IMR-90 (cell line): ENCODE measurements around the gene ALKBH2.

Source experiments
- BHLHE40 ChIP-seq: fragments of 150-350 bp; IDR thresholded peaks from 2 replicates; pipeline ENCODE4 v1.6.1; 2016; ENCODE audit warnings: mild to moderate bottlenecking, low read depth, low read length
- CEBPB ChIP-seq: IDR thresholded peaks from 2 replicates; pipeline ENCODE4 v1.6.1; 2012; ENCODE audit warnings: low read depth, low read length, improper control_type of control experiment
- CHD1 ChIP-seq: IDR thresholded peaks from 2 replicates; pipeline ENCODE4 v1.6.1; 2012; ENCODE audit warnings: low read depth, low read length, improper control_type of control experiment
- ELK1 ChIP-seq: fragments of 150-350 bp; IDR thresholded peaks from 2 replicates; pipeline ENCODE4 v1.6.1; 2016; ENCODE audit warnings: low read depth, mild to moderate bottlenecking, low read length, moderate library complexity, borderline replicate concordance
- MAFK ChIP-seq: IDR thresholded peaks from 2 replicates; pipeline ENCODE4 v1.6.1; 2012; ENCODE audit warnings: low read depth, low read length, improper control_type of control experiment
- NFE2L2 ChIP-seq: fragments of 150-350 bp; IDR thresholded peaks from 2 replicates; pipeline ENCODE4 v1.6.1; 2016; ENCODE audit warnings: low read depth, mild to moderate bottlenecking, low read length
- POLR2A ChIP-seq: IDR thresholded peaks from 2 replicates; pipeline ENCODE4 v1.6.1; 2012; ENCODE audit warnings: mild to moderate bottlenecking, low read depth, low read length
- RAD21 ChIP-seq: IDR thresholded peaks from 2 replicates; pipeline ENCODE4 v1.6.1; 2012; ENCODE audit warnings: low read length, improper control_type of control experiment
- RFX5 ChIP-seq: IDR thresholded peaks from 2 replicates; pipeline ENCODE4 v1.8.0; 2012; ENCODE audit warnings: low read depth, mild to moderate bottlenecking, low read length, moderate library complexity
- SMC3 ChIP-seq: fragments of 150-350 bp; IDR thresholded peaks from 2 replicates; pipeline ENCODE4 v1.6.1; 2016; ENCODE audit warnings: low read depth, mild to moderate bottlenecking, antibody characterized with exemption, low read length, moderate library complexity
- TF ChIP-seq, protein P1 (sequence below): conservative IDR thresholded peaks from 2 replicates; pipeline ENCODE4 v1.5.1; 2012; ENCODE audit warnings: mild to moderate bottlenecking, low read depth, low read length, improper control_type of control experiment
- TF ChIP-seq, protein P2 (sequence below): fragments of 150-350 bp; IDR thresholded peaks from 2 replicates; pipeline ENCODE4 v1.6.1; 2017; ENCODE audit warnings: mild to moderate bottlenecking, antibody characterized with exemption, low read length, low read depth

DNA sequence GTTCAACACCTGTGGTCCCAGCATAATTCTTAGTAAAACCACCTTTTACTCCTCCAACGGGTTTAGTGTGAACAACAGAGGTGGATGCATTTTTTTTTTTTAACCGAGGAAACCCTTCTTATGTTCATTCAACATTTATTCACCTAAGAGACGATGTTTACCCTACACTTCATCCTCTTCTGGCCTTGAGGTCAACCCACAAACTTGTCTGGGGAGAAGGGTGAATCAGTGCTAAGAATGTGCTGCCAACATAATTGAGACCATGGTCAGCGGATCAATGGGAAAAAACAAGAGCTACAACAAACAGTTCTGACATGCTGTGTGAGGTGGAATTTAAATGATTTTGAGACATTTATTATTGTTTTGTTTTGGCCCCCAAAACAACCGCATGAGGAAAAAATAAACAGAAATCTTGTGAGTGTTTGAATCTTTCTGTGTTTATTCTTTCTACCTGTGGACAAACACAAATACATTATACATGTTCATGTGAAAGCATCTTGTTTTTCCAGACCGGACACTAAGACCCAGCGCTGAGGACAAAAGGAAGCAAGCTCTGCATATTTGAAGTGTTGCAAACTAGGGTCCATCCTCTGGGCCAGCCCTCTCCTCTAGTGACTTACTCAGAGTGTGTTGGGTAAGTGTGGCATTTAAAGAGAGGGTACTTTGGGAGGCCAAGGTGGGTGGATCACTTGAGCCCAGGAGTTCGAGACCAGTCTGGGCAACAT is 46.0 kb downstream of the ALKBH2 start:
- TF ChIP-seq, protein P1, sequence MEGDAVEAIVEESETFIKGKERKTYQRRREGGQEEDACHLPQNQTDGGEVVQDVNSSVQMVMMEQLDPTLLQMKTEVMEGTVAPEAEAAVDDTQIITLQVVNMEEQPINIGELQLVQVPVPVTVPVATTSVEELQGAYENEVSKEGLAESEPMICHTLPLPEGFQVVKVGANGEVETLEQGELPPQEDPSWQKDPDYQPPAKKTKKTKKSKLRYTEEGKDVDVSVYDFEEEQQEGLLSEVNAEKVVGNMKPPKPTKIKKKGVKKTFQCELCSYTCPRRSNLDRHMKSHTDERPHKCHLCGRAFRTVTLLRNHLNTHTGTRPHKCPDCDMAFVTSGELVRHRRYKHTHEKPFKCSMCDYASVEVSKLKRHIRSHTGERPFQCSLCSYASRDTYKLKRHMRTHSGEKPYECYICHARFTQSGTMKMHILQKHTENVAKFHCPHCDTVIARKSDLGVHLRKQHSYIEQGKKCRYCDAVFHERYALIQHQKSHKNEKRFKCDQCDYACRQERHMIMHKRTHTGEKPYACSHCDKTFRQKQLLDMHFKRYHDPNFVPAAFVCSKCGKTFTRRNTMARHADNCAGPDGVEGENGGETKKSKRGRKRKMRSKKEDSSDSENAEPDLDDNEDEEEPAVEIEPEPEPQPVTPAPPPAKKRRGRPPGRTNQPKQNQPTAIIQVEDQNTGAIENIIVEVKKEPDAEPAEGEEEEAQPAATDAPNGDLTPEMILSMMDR, result no peak
- no peak for TF ChIP-seq ELK1
- no peak for TF ChIP-seq NFE2L2
- TF ChIP-seq RAD21, result no peak
- no peak for TF ChIP-seq POLR2A
- TF ChIP-seq CEBPB, result no peak
- TF ChIP-seq, protein P2, sequence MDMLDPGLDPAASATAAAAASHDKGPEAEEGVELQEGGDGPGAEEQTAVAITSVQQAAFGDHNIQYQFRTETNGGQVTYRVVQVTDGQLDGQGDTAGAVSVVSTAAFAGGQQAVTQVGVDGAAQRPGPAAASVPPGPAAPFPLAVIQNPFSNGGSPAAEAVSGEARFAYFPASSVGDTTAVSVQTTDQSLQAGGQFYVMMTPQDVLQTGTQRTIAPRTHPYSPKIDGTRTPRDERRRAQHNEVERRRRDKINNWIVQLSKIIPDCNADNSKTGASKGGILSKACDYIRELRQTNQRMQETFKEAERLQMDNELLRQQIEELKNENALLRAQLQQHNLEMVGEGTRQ, result no peak
- TF ChIP-seq MAFK, result no peak
- TF ChIP-seq BHLHE40, result no peak
- TF ChIP-seq SMC3, result no peak
- no peak for TF ChIP-seq RFX5
- no peak for TF ChIP-seq CHD1
